Breast epithelium (tissue), 4 donors: ENCODE results near the gene CPED1. TPM values are rescaled to one million over a fixed set of nuclear protein-coding genes. Genes with fewer than 3 reads are reported as not detected.

Experiments
- DNase-seq, 2 donors: peaks; one replicate each; pipeline ENCODE4 v3.0.0-alpha.2; 2019; ENCODE audit warnings: low spot score in 2 of 2
- H3K27ac ChIP-seq, 2 donors: fragments of 200-600 bp; sonication (generic) in 1 of 2; one replicate each; pipeline ENCODE4 v1.5.1; 2016 to 2019; ENCODE audit warnings: mild to moderate bottlenecking in 1 of 2
- H3K27me3 ChIP-seq, 2 donors: fragments of 200-600 bp; sonication (generic) in 1 of 2; one replicate each; pipeline versions ENCODE4 v1.5.1 to v1.6.0; 2017 to 2019; ENCODE audit warnings: control low read depth in 1 of 2, mild to moderate bottlenecking in 1 of 2
- H3K36me3 ChIP-seq: fragments of 200-600 bp; one replicate; pipeline ENCODE4 v1.5.1; 2019
- H3K4me1 ChIP-seq, 2 donors: fragments of 200-600 bp; sonication (generic); one replicate each; pipeline ENCODE4 v1.5.1; 2016 to 2019; ENCODE audit warnings: control low read depth in 1 of 2
- H3K4me3 ChIP-seq, 3 donors: fragments of 200-600 bp; sonication (generic); 1 replicate in 2 of 3; 2 replicates in 1 of 3; pipeline ENCODE4 v1.5.1; 2016 to 2019; ENCODE audit warnings: mild to moderate bottlenecking in 3 of 3, moderate library complexity in 2 of 3
- H3K9me3 ChIP-seq, 2 donors: fragments of 200-600 bp; sonication (generic) in 1 of 2; one replicate each; pipeline ENCODE4 v1.5.1; 2016 to 2019; ENCODE audit warnings: control low read depth in 1 of 2
- CTCF ChIP-seq, 3 donors: fragments of 450-650 bp; IDR thresholded peaks; one replicate each; pipeline ENCODE4 v1.5.1; 2016 to 2017; ENCODE audit warnings: antibody characterized with exemption in 3 of 3, mild to moderate bottlenecking in 3 of 3, moderate library complexity in 3 of 3
- POLR2A ChIP-seq: fragments of 450-650 bp; IDR thresholded peaks from one replicate; pipeline ENCODE4 v1.6.1; 2016; ENCODE audit warnings: antibody characterized with exemption, mild to moderate bottlenecking, moderate library complexity
- POLR2AphosphoS5 ChIP-seq, 3 donors: sonication (generic); formaldehyde crosslinking; IDR thresholded peaks; one replicate each; pipeline ENCODE4 v1.6.1; 2017; ENCODE audit warnings: antibody characterized with exemption in 3 of 3
- intact Hi-C: fragments of 100-400 bp; cut with DNase I; formaldehyde crosslinking; loops from one replicate; pipeline ENCODE4 v1.15.1; 2023; ENCODE audit warnings: low total_unique reads
- total RNA-seq, 3 donors: library from RNA; depleted of rRNA; stranded (reverse); fragments of >200 nt; gene quantifications; one replicate each; pipeline ENCODE4 v1.1.0, GENCODE V29; 2016

CPED1 gene
- total RNA-seq, 3 donors from 2014 or later = 14.3 to 29.3 (median 15.4) TPM

GRCh38 chr7:121322460-121322859 is 333.9 kb downstream of the CPED1 start:
- Histone ChIP-seq H3K27ac (no peak overlapping the region), H3K9me3 (no peaks in the 10 kb centered on the region), H3K27me3 (no peaks in the 10 kb centered on the region), H3K4me1 (no peaks in the 10 kb centered on the region), H3K36me3 (no peaks in the 10 kb centered on the region), H3K4me3 (no peak overlapping the region)
- intact Hi-C loops = no loop called here
- TF ChIP-seq POLR2A (no peak), CTCF (IDR thresholded peaks at IDR 0.05) (no peak)
- DNase-seq = no peak

GRCh38 chr7:121323515-121324302 is 335.2 kb downstream of the CPED1 start:
- Histone ChIP-seq H3K4me3 (no peak overlapping the region), H3K9me3 (no peaks in the 10 kb centered on the region), H3K27me3 (peaks cover 0 to 4% of the 10 kb centered on the region in 2 donors), H3K36me3 (no peaks in the 10 kb centered on the region), H3K27ac (no peak overlapping the region), H3K4me1 (no peaks in the 10 kb centered on the region)
- no peak for TF ChIP-seq POLR2A
- no peak for TF ChIP-seq CTCF (IDR thresholded peaks at IDR 0.05)
- TF ChIP-seq POLR2AphosphoS5 (IDR thresholded peaks at IDR 0.05) = no peak
- no peak for DNase-seq
- intact Hi-C loops = no loop called here

GRCh38 chr7:121327671-121328070 is 339.2 kb downstream of the CPED1 start:
- no peak for DNase-seq
- no peaks in the 10 kb centered on the region for H3K36me3 ChIP-seq
- no peaks in the 10 kb centered on the region for H3K9me3 ChIP-seq
- peaks cover 3 to 40% of the 10 kb centered on the region in 2 donors for H3K27me3 ChIP-seq
- H3K4me3 ChIP-seq = no peak overlapping the region
- no peak overlapping the region for H3K27ac ChIP-seq
- H3K4me1 ChIP-seq = no peaks in the 10 kb centered on the region
- TF ChIP-seq POLR2A (no peak), POLR2AphosphoS5 (IDR thresholded peaks at IDR 0.05) (no peak), CTCF (IDR thresholded peaks at IDR 0.05) (no peak)
- intact Hi-C loops = no loop called here

GRCh38 chr7:121328508-121329190 is 340.1 kb downstream of the CPED1 start, which contains the start of gene WNT16:
TSS of gene WNT16 (plus strand) at chr7:121329000. CDS start at chr7:121329293, 293 bp downstream.
- no peaks in the 10 kb centered on the region for H3K9me3 ChIP-seq
- H3K36me3 ChIP-seq = no peaks in the 10 kb centered on the region
- no peak for DNase-seq
- H3K27ac ChIP-seq = no peak within 1 kb of the TSS
- H3K4me3 ChIP-seq = peak within 1 kb of the TSS; percentile 14 to 44 (median 34)
- intact Hi-C loops = no loop called here
- H3K27me3 ChIP-seq = peaks cover 3 to 42% of the 10 kb centered on the region in 2 donors
- TF ChIP-seq POLR2A (no peak), POLR2AphosphoS5 (IDR thresholded peaks at IDR 0.05) (no peak), CTCF (IDR thresholded peaks at IDR 0.05) (no peak)
- H3K4me1 ChIP-seq = no peaks in the 10 kb centered on the region
